GM23338 (cell line): ENCODE results near the gene FAM13A. TPM values are rescaled to one million over a fixed set of nuclear protein-coding genes. Genes with fewer than 3 reads are reported as not detected.

ENCODE experiments used
- ATAC-seq: fragments of 200-7000 bp; cut with Tn5 transposase; 3 replicates; pipeline ENCODE4 v1.9.1; 2020
- DNase-seq: peaks from one replicate; pipeline ENCODE4 v3.0.0-alpha.2; 2015; ENCODE audit warnings: low spot score
- H2AFZ ChIP-seq: fragments of 200-600 bp; sonication (generic); 2 replicates; pipeline ENCODE4 v1.8.0; 2016; ENCODE audit warnings: antibody characterized with exemption, mild to moderate bottlenecking, moderate library complexity
- H3F3A ChIP-seq: fragments of 200-600 bp; sonication (generic); replicated peaks from 2 replicates; pipeline ENCODE4 v1.8.0; 2017; ENCODE audit warnings: antibody characterized with exemption, mixed run types, low read depth
- H3K27ac ChIP-seq: fragments of 200-600 bp; sonication (generic); 2 replicates; pipeline ENCODE4 v1.6.1; 2016; ENCODE audit warnings: low read depth
- H3K27me3 ChIP-seq: fragments of 200-600 bp; sonication (generic); 2 replicates; pipeline ENCODE4 v1.8.0; 2016; ENCODE audit warnings: mild to moderate bottlenecking, mixed run types, moderate library complexity; ENCODE audit not compliant: insufficient read depth
- H3K36me3 ChIP-seq: fragments of 200-600 bp; sonication (generic); 2 replicates; pipeline ENCODE4 v1.8.0; 2016; ENCODE audit warnings: mild to moderate bottlenecking; ENCODE audit not compliant: insufficient read depth
- H3K4me1 ChIP-seq: fragments of 200-600 bp; sonication (generic); 2 replicates; pipeline ENCODE4 v1.8.0; 2016; ENCODE audit warnings: mild to moderate bottlenecking, moderate library complexity; ENCODE audit not compliant: insufficient read depth
- H3K4me2 ChIP-seq: fragments of 200-600 bp; sonication (generic); 2 replicates; pipeline ENCODE4 v1.7.1; 2017; ENCODE audit warnings: mixed run types
- H3K4me3 ChIP-seq: fragments of 200-600 bp; sonication (generic); 2 replicates; pipeline ENCODE4 v1.6.1; 2016; ENCODE audit warnings: mixed run types
- H3K79me2 ChIP-seq: fragments of 200-600 bp; sonication (generic); replicated peaks from 2 replicates; pipeline ENCODE4 v1.8.0; 2017; ENCODE audit warnings: mild to moderate bottlenecking; ENCODE audit not compliant: insufficient read depth
- H3K9me2 ChIP-seq: fragments of 200-600 bp; sonication (generic); 2 replicates; pipeline ENCODE4 v1.8.0; 2017; ENCODE audit not compliant: insufficient read depth
- H4K20me1 ChIP-seq: fragments of 200-600 bp; sonication (generic); replicated peaks from 2 replicates; pipeline ENCODE4 v1.8.0; 2017; ENCODE audit warnings: mild to moderate bottlenecking; ENCODE audit not compliant: insufficient read depth
- H3K27ac Mint-ChIP-seq: 2 replicates; pipeline ENCODE4 v1.8.0; 2020; ENCODE audit warnings: inconsistent platforms, mild to moderate bottlenecking, moderate library complexity, mixed read lengths
- H3K27me3 Mint-ChIP-seq: 3 replicates; pipeline ENCODE4 v1.8.0; 2022; ENCODE audit warnings: low read depth, mild to moderate bottlenecking, moderate library complexity, mixed read lengths, inconsistent platforms; ENCODE audit not compliant: insufficient read depth, poor library complexity
- H3K36me3 Mint-ChIP-seq: 3 replicates; pipeline ENCODE4 v1.8.0; 2021; ENCODE audit warnings: low read depth, mild to moderate bottlenecking, inconsistent platforms, moderate library complexity, mixed read lengths
- H3K4me1 Mint-ChIP-seq: 3 replicates; pipeline ENCODE4 v1.8.0; 2020; ENCODE audit warnings: mild to moderate bottlenecking, inconsistent platforms, mixed read lengths
- H3K4me3 Mint-ChIP-seq: 3 replicates; pipeline ENCODE4 v1.8.0; 2021; ENCODE audit warnings: moderate library complexity, mild to moderate bottlenecking, inconsistent platforms, mixed read lengths
- H3K9me3 Mint-ChIP-seq: 3 replicates; pipeline ENCODE4 v1.8.0; 2020; ENCODE audit warnings: moderate library complexity, mild to moderate bottlenecking, inconsistent platforms, mixed read lengths
- CTCF ChIP-seq, 2 experiments: fragments of 200-600 bp in 1 of 2; sonication (generic) in 1 of 2; conservative IDR thresholded peaks; 2 replicates each; pipeline versions ENCODE4 v1.5.1 to v1.6.1; 2016 to 2017; ENCODE audit warnings: antibody characterized with exemption in 2 of 2, low read depth in 2 of 2, mild to moderate bottlenecking in 2 of 2, moderate library complexity in 1 of 2
- EZH2 ChIP-seq: fragments of 200-600 bp; sonication (generic); IDR thresholded peaks from one replicate; pipeline ENCODE4 v1.8.0; 2017; ENCODE audit warnings: antibody characterized with exemption, mild to moderate bottlenecking, low read depth; ENCODE audit not compliant: unreplicated experiment
- EZH2phosphoT487 ChIP-seq: fragments of 200-600 bp; sonication (generic); IDR thresholded peaks from one replicate; pipeline ENCODE4 v1.8.1; 2018; ENCODE audit warnings: antibody characterized with exemption; ENCODE audit not compliant: unreplicated experiment
- JUNB ChIP-seq: IDR thresholded peaks from one replicate; pipeline ENCODE4 v1.6.1; 2016; ENCODE audit warnings: antibody characterized with exemption; ENCODE audit not compliant: unreplicated experiment
- NANOG ChIP-seq: IDR thresholded peaks from 2 replicates; pipeline ENCODE4 v1.6.1; 2016; ENCODE audit warnings: antibody characterized with exemption, borderline replicate concordance
- POLR2AphosphoS5 ChIP-seq: IDR thresholded peaks from 2 replicates; pipeline ENCODE4 v1.6.1; 2016; ENCODE audit warnings: antibody characterized with exemption, low read depth
- REST ChIP-seq: IDR thresholded peaks from one replicate; pipeline ENCODE4 v1.6.1; 2018; ENCODE audit warnings: antibody characterized with exemption; ENCODE audit not compliant: unreplicated experiment
- ZNF462 ChIP-seq: fragments of 250-450 bp; sonication (Bioruptor Pico); IDR thresholded peaks from 2 replicates; pipeline ENCODE4 v1.5.0; 2020; ENCODE audit warnings: mild to moderate bottlenecking, moderate library complexity
- polyA plus RNA-seq: library from polyadenylated mRNA; unstranded; fragments of >200 nt; fragmentation: Nextera tagmentation; extraction: Ambion mirVana; gene quantifications from 2 replicates; pipeline ENCODE4 v1.2.1, GENCODE V29; 2016
- total RNA-seq: library from RNA; depleted of rRNA; stranded (reverse); fragments of >200 nt; shearing (Covaris generic); gene quantifications from 2 replicates; pipeline ENCODE4 v1.2.3, GENCODE V29; 2014

Gene FAM13A
- total and polyA plus RNA-seq, 2 experiments from 2014 or later, result 13.9 to 28.4 TPM

GRCh38 chr4:89024051-89024675, 32.8 kb downstream of the FAM13A start:
- peak; percentile 89 for DNase-seq
- Mint-ChIP-seq H3K27me3 (no peaks in the 10 kb centered on the region), H3K27ac (no peak overlapping the region), H3K36me3 (peaks cover 14% of the 10 kb centered on the region), H3K4me1 (no peaks in the 10 kb centered on the region), H3K4me3 (no peak overlapping the region), H3K9me3 (no peaks in the 10 kb centered on the region)
- Histone ChIP-seq H3K36me3 (peaks cover 2% of the 10 kb centered on the region; the same call in 1 of the 2 replicates), H4K20me1 (peaks cover 7% of the 10 kb centered on the region; the same call in 1 of the 2 replicates), H3K79me2 (peaks cover 16% of the 10 kb centered on the region), H3F3A (no peaks in the 10 kb centered on the region), H3K27ac (no peak overlapping the region), H3K4me1 (no peaks in the 10 kb centered on the region), H3K27me3 (no peaks in the 10 kb centered on the region), H3K4me2 (no peak overlapping the region), H2AFZ (no peak overlapping the region), H3K4me3 (no peak overlapping the region), H3K9me2 (no peaks in the 10 kb centered on the region)
- no peak for TF ChIP-seq EZH2
- TF ChIP-seq CTCF (conservative IDR thresholded peaks at IDR 0.05; ENCODE audit: low read depth in 2 of 2), result peak; percentile 90 to 92
- peak; percentile 98 for ATAC-seq

GRCh38 chr4:89023140-89023539, 33.8 kb downstream of the FAM13A start:
- Histone ChIP-seq H3K79me2 (peaks cover 16% of the 10 kb centered on the region), H3K4me3 (no peak overlapping the region), H3K27ac (no peak overlapping the region), H3F3A (no peaks in the 10 kb centered on the region), H4K20me1 (peaks cover 7% of the 10 kb centered on the region; the same call in 1 of the 2 replicates), H3K27me3 (no peaks in the 10 kb centered on the region), H3K4me1 (no peaks in the 10 kb centered on the region), H3K36me3 (peaks cover 12% of the 10 kb centered on the region; the same call in 1 of the 2 replicates), H3K4me2 (no peak overlapping the region), H3K9me2 (no peaks in the 10 kb centered on the region), H2AFZ (no peak overlapping the region)
- H3K36me3 Mint-ChIP-seq, result peaks cover 24% of the 10 kb centered on the region
- no peak overlapping the region for H3K4me3 Mint-ChIP-seq
- TF ChIP-seq JUNB, result no peak
- no peak for TF ChIP-seq POLR2AphosphoS5
- TF ChIP-seq ZNF462 (CRISPR knock-in tag), result no peak
- TF ChIP-seq NANOG, result no peak
- TF ChIP-seq EZH2phosphoT487, result no peak
- TF ChIP-seq REST, result no peak
- ATAC-seq (no peak), DNase-seq (no peak)
- H3K9me3 Mint-ChIP-seq, result no peaks in the 10 kb centered on the region
- peaks cover 5% of the 10 kb centered on the region; the same call in 2 of the 3 replicates for H3K4me1 Mint-ChIP-seq
- H3K27ac Mint-ChIP-seq, result no peak overlapping the region; the same call in 1 of the 2 replicates
- H3K27me3 Mint-ChIP-seq, result peaks cover 3% of the 10 kb centered on the region
